ENCODE measurements around the gene PRR30.
"Not testable (repeated sequence)": the region's sequence is repeated elsewhere in the genome, so short reads cannot be mapped to it uniquely, and the experiment has no call there.

Gene PRR30

GRCh38 chr2:27139310-27139709, at the start of gene PRR30:
PRR30 (minus strand) TSS chr2:27139410; CDS start chr2:27138329, 1,081 bp downstream.
- DNase-seq = no peak

- DNase-seq = no peak
These were observed 47.6 kb upstream of the PRR30 start for GRCh38 chr2:27186613-27187345.

GRCh38 chr2:27185331-27186026, 46.3 kb upstream of the PRR30 start:
- peak in 29 of 58 donors; percentile 3 to 61 (median 18) for DNase-seq

- no peak for DNase-seq
These were observed 44.9 kb upstream of the PRR30 start for GRCh38 chr2:27184115-27184514.

- DNase-seq = no peak
These were observed 43.1 kb upstream of the PRR30 start for GRCh38 chr2:27182346-27182745.

- DNase-seq = no peak
These were observed 40.3 kb upstream of the PRR30 start for GRCh38 chr2:27179344-27180000.

GRCh38 chr2:27178469-27178868, 39.3 kb upstream of the PRR30 start:
- no peak for DNase-seq

GRCh38 chr2:27177441-27178351, 38.5 kb upstream of the PRR30 start:
- DNase-seq = no peak

- not testable (repeated sequence) for DNase-seq
These were observed 36.6 kb upstream of the PRR30 start for GRCh38 chr2:27175781-27176180.

- peak in 1 of 58 donors; percentile 1 for DNase-seq
These were observed 36.1 kb upstream of the PRR30 start for GRCh38 chr2:27175330-27175729.

- DNase-seq = peak in 1 of 58 donors; percentile 14
These were observed 35.4 kb upstream of the PRR30 start for GRCh38 chr2:27174638-27175037.

- DNase-seq = no peak
These were observed 32.2 kb upstream of the PRR30 start for GRCh38 chr2:27171351-27171848.

- no peak for DNase-seq
These were observed 31.5 kb upstream of the PRR30 start for GRCh38 chr2:27170581-27171337.

GRCh38 chr2:27164960-27165763, 26.0 kb upstream of the PRR30 start:
- no peak for DNase-seq

- DNase-seq = no peak
These were observed 23.2 kb upstream of the PRR30 start for GRCh38 chr2:27162151-27163121.

- DNase-seq = no peak
These were observed 21.0 kb upstream of the PRR30 start for GRCh38 chr2:27160191-27160590.

- no peak for DNase-seq
These were observed 20.1 kb upstream of the PRR30 start for GRCh38 chr2:27159271-27159670.

GRCh38 chr2:27158468-27158867, 19.3 kb upstream of the PRR30 start:
- no peak for DNase-seq
